HepG2 (cell line): ENCODE results near the gene SPIN1. TPM values are rescaled to one million over a fixed set of nuclear protein-coding genes. Genes with fewer than 3 reads are reported as not detected.
A peak's percentile ranks its signal among the peaks of the same experiment; 100 is the strongest.

ENCODE experiments used
- CBX2 ChIP-seq, 2 experiments: fragments of 200-600 bp in 1 of 2; sonication (generic); formaldehyde crosslinking in 1 of 2; IDR thresholded peaks; 2 replicates each; pipeline versions ENCODE4 v1.7.0 to v1.8.1; 2018 to 2022; ENCODE audit warnings: low read depth in 2 of 2, low read length in 1 of 2, mild to moderate bottlenecking in 1 of 2, missing genetic modification reagents in 1 of 2
- HES4 ChIP-seq: sonication (generic); formaldehyde crosslinking; IDR thresholded peaks from 2 replicates; pipeline ENCODE4 v1.9.0; 2021; ENCODE audit warnings: mild to moderate bottlenecking, missing genetic modification reagents, borderline replicate concordance
- HOXA7 ChIP-seq: sonication (generic); formaldehyde crosslinking; IDR thresholded peaks from 2 replicates; pipeline ENCODE4 v1.8.1; 2022; ENCODE audit warnings: mild to moderate bottlenecking, missing genetic modification reagents, moderate library complexity
- KLF12 ChIP-seq: sonication (generic); formaldehyde crosslinking; IDR thresholded peaks from 2 replicates; pipeline ENCODE4 v1.4.0; 2020; ENCODE audit warnings: missing genetic modification reagents, borderline replicate concordance
- RFXANK ChIP-seq: IDR thresholded peaks from 2 replicates; pipeline ENCODE4 v1.6.1; 2016
- ZNF850 ChIP-seq: sonication (generic); formaldehyde crosslinking; conservative IDR thresholded peaks from 2 replicates; pipeline ENCODE4 v1.9.0; 2021; ENCODE audit warnings: mild to moderate bottlenecking, missing genetic modification reagents
- polyA plus RNA-seq, 8 experiments: library from polyadenylated mRNA; depleted of rRNA in 3 of 8; stranded (reverse) in 7 of 8; unstranded in 1 of 8; fragments of >200 nt; fragmentation: Illumina TruSeq in 4 of 8; extraction: Trizol in 4 of 8; gene quantifications; 2 replicates each; pipeline versions ENCODE4 v1.2.1 to v1.2.3, GENCODE V29; 2011 to 2016; ENCODE audit warnings: low read depth in 4 of 8, missing spikeins in 1 of 8, mixed read lengths in 1 of 8; ENCODE audit not compliant: insufficient read depth in 1 of 8
- total RNA-seq, 5 experiments: library from RNA; depleted of rRNA; stranded (reverse); fragments of >200 nt; fragmentation: Illumina TruSeq; extraction: Trizol; gene quantifications; 2 replicates each; pipeline ENCODE4 v1.2.3, GENCODE V29; 2016; ENCODE audit warnings: low read depth in 1 of 5
- TF ChIP-seq, protein P1 (sequence below): sonication (generic); formaldehyde crosslinking; IDR thresholded peaks from 2 replicates; pipeline ENCODE4 v1.4.0; 2020; ENCODE audit warnings: mild to moderate bottlenecking, missing genetic modification reagents
- TF ChIP-seq, protein P2 (sequence below): sonication (generic); formaldehyde crosslinking; IDR thresholded peaks from 2 replicates; pipeline ENCODE4 v1.5.0; 2020; ENCODE audit warnings: missing genetic modification reagents
- TF ChIP-seq, protein P3 (sequence below): sonication (generic); formaldehyde crosslinking; IDR thresholded peaks from 2 replicates; pipeline ENCODE4 v1.4.0; 2020; ENCODE audit warnings: missing genetic modification reagents
- TF ChIP-seq, protein P4 (sequence below): sonication (generic); formaldehyde crosslinking; IDR thresholded peaks from 2 replicates; pipeline ENCODE4 v1.4.0; 2020; ENCODE audit warnings: missing genetic modification reagents, mild to moderate bottlenecking, borderline replicate concordance

Gene SPIN1
- total and polyA plus RNA-seq, 2 of the 13 experiments (the other 11 are each of a cell fraction or from before 2014, with no cell fraction given): 20.0 to 24.3 TPM

DNA sequence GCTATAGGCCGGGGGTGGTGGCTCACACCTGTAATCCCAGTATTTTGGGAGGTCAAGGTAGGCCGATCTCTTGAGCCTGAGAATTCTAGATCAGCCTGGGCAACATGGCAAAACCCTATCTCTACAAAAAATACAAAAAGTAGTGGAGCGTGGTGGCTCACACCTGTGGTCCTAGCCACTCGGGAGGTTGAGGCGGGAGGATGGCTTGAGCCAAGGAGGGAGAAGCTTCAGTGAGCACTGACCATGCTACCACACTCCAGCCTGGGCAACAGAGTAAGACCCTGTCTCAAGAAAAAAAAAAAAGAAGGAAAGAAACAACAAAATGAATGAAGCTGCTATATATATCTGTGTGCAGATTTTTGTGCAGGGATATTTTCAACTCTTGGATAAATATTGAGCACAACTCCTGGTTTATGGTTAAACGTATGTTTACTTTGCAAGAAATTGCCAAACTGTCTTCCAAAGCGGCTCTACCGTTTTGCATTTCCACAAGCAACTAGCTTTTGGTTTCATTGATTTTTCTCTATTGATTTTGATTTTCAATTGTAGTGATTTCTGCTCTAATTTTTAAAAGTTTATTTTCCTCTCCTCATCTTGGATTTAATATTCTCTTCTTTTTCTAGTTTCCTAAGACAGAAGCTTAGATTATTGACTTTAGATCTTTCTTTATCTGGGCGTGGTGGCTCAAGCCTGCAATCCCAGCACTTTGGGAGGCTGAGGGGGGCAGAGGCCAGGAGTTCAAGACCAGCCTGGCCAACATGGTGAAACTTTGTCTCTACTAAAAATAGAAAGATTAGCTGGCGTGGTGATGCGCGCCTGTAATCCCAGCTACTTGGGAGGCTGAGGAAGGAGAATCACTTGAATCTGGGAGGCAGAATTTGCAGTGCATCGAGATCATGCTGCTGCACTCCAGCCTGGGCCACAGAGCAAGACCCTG is 49.2 kb downstream of the SPIN1 start (continued):
- TF ChIP-seq, protein P1, sequence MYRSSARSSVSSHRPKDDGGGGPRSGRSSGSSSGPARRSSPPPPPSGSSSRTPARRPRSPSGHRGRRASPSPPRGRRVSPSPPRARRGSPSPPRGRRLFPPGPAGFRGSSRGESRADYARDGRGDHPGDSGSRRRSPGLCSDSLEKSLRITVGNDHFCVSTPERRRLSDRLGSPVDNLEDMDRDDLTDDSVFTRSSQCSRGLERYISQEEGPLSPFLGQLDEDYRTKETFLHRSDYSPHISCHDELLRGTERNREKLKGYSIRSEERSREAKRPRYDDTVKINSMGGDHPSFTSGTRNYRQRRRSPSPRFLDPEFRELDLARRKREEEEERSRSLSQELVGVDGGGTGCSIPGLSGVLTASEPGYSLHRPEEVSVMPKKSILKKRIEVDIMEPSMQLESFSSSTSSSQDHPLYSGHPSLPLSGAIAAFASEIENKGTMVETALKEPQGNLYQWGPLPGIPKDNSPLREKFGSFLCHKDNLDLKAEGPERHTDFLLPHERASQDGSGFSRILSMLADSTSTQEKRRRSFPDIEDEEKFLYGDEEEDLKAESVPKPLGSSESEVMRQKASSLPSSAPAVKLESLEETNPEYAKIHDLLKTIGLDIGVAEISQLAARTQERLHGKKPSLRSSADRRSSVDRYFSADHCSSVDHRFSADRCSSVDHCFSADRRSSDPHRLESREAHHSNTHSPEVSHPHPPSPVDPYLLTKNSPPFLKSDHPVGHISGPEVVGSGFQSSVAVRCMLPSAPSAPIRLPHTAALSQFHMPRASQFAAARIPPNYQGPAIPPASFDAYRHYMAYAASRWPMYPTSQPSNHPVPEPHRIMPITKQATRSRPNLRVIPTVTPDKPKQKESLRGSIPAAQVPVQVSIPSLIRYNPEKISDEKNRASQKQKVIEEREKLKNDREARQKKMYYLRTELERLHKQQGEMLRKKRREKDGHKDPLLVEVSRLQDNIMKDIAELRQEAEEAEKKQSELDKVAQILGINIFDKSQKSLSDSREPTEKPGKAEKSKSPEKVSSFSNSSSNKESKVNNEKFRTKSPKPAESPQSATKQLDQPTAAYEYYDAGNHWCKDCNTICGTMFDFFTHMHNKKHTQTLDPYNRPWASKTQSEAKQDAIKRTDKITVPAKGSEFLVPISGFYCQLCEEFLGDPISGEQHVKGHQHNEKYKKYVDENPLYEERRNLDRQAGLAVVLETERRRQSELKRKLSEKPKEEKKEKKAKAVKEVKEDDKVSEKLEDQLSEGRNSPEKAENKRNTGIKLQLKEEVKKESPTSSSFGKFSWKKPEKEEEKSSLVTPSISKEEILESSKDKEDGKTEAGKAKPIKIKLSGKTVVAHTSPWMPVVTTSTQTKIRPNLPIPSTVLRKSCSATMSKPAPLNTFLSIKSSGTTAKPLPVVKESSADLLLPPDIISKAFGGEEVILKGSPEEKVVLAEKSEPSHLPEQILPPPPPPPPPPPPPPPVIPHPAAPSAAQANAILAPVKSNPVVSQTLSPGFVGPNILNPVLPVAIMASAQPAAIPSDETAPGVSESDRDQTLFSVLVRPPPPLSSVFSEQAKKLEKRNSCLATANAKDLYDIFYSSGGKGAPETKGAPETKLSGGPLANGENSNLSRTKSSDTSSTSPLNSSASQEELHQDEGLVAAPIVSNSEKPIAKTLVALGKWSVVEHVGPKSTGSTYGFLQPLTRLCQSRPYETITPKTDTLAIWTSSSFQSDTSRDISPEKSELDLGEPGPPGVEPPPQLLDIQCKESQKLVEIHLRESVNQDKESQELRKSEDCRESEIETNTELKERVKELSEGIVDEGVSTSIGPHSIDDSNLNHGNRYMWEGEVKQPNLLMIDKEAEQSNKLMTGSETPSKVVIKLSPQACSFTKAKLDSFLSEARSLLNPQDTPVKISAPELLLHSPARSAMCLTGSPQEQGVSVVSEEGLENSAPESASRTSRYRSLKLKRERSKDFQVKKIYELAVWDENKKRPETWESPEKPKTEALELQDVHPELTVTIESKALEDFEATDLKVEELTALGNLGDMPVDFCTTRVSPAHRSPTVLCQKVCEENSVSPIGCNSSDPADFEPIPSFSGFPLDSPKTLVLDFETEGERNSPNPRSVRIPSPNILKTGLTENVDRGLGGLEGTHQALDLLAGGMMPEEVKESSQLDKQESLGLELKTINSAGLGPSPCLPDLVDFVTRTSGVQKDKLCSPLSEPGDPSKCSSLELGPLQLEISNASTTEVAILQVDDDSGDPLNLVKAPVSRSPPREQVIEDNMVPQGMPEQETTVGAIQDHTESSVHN (CRISPR knock-in tag): no peak
- TF ChIP-seq HOXA7 (CRISPR knock-in tag) (no peak), CBX2 (IDR thresholded peaks at IDR 0.05; ENCODE audit: low read depth, low read length) (no peak), CBX2 (CRISPR knock-in tag; IDR thresholded peaks at IDR 0.05; ENCODE audit: low read depth) (no peak), HES4 (no peak), ZNF850 (no peak), KLF12 (CRISPR knock-in tag) (no peak), RFXANK (no peak)
- TF ChIP-seq, protein P2, sequence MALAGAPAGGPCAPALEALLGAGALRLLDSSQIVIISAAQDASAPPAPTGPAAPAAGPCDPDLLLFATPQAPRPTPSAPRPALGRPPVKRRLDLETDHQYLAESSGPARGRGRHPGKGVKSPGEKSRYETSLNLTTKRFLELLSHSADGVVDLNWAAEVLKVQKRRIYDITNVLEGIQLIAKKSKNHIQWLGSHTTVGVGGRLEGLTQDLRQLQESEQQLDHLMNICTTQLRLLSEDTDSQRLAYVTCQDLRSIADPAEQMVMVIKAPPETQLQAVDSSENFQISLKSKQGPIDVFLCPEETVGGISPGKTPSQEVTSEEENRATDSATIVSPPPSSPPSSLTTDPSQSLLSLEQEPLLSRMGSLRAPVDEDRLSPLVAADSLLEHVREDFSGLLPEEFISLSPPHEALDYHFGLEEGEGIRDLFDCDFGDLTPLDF (CRISPR knock-in tag): no peak
- TF ChIP-seq, protein P3, sequence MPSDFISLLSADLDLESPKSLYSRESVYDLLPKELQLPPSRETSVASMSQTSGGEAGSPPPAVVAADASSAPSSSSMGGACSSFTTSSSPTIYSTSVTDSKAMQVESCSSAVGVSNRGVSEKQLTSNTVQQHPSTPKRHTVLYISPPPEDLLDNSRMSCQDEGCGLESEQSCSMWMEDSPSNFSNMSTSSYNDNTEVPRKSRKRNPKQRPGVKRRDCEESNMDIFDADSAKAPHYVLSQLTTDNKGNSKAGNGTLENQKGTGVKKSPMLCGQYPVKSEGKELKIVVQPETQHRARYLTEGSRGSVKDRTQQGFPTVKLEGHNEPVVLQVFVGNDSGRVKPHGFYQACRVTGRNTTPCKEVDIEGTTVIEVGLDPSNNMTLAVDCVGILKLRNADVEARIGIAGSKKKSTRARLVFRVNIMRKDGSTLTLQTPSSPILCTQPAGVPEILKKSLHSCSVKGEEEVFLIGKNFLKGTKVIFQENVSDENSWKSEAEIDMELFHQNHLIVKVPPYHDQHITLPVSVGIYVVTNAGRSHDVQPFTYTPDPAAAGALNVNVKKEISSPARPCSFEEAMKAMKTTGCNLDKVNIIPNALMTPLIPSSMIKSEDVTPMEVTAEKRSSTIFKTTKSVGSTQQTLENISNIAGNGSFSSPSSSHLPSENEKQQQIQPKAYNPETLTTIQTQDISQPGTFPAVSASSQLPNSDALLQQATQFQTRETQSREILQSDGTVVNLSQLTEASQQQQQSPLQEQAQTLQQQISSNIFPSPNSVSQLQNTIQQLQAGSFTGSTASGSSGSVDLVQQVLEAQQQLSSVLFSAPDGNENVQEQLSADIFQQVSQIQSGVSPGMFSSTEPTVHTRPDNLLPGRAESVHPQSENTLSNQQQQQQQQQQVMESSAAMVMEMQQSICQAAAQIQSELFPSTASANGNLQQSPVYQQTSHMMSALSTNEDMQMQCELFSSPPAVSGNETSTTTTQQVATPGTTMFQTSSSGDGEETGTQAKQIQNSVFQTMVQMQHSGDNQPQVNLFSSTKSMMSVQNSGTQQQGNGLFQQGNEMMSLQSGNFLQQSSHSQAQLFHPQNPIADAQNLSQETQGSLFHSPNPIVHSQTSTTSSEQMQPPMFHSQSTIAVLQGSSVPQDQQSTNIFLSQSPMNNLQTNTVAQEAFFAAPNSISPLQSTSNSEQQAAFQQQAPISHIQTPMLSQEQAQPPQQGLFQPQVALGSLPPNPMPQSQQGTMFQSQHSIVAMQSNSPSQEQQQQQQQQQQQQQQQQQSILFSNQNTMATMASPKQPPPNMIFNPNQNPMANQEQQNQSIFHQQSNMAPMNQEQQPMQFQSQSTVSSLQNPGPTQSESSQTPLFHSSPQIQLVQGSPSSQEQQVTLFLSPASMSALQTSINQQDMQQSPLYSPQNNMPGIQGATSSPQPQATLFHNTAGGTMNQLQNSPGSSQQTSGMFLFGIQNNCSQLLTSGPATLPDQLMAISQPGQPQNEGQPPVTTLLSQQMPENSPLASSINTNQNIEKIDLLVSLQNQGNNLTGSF (CRISPR knock-in tag): no peak
- TF ChIP-seq, protein P4, sequence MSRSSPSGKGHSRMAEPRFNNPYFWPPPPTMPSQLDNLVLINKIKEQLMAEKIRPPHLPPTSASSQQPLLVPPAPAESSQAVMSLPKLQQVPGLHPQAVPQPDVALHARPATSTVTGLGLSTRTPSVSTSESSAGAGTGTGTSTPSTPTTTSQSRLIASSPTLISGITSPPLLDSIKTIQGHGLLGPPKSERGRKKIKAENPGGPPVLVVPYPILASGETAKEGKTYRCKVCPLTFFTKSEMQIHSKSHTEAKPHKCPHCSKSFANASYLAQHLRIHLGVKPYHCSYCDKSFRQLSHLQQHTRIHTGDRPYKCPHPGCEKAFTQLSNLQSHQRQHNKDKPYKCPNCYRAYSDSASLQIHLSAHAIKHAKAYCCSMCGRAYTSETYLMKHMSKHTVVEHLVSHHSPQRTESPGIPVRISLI (CRISPR knock-in tag): 0 out of 2 replicates have a peak, but pooled peaks have one; percentile 34
